GM19372 (cell line): ENCODE measurements around the gene ARHGAP23.

Experiments
- ATAC-seq: cut with Tn5 transposase; IDR thresholded peaks from one replicate; pipeline ENCODE4 v1.9.1; 2021; ENCODE audit warnings: mild to moderate bottlenecking, low read depth, moderate library complexity; ENCODE audit not compliant: unreplicated experiment

Gene ARHGAP23

GRCh38 chr17:38544175-38544838 is 116.0 kb downstream of the ARHGAP23 start:
- ATAC-seq, result no peak

DNA sequence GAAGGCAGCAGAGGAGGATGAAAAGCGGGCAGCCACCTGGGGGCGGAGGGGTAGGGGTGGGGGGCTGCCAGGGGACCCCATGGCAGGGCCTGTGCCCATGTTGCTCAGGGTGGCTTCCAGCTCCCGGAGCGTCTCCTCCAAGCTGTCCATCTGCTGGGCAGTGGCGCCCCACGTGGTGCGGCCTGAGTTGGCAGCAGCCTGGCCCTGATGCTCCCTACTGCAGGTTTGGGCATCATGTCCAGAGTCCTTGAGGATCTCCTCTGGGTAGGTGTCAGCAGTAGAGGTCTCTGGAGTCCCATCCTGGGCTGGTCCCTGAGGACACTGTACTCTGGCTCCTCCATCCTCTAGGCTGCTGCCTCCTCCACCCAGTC is 116.6 kb downstream of the ARHGAP23 start:
- no peak for ATAC-seq

GRCh38 chr17:38545531-38546225 is 117.4 kb downstream of the ARHGAP23 start:
- ATAC-seq, result no peak

GRCh38 chr17:38546396-38546795 is 118.1 kb downstream of the ARHGAP23 start:
- no peak for ATAC-seq

GRCh38 chr17:38547444-38547843 is 119.2 kb downstream of the ARHGAP23 start:
- no peak for ATAC-seq

DNA sequence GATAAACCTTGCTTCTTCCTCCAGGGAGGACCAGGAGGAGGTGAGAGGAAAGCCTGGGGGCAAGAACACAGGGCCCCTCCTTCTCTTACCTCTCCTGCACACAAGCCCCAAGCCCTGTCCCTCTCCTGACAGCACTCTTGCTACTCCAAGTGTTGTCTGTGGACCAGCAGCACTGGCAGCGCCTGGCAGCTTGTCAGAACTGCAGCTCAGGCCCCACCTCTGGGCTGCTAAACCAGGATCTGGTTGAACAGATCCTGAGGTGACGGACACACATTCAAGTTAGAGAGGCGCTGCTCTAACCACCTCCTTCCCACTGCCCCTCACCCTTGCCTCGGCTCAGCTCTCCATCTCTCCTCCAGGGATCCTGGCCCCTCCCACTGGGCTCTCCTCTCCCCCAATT is 121.0 kb downstream of the ARHGAP23 start:
- ATAC-seq, result no peak

DNA sequence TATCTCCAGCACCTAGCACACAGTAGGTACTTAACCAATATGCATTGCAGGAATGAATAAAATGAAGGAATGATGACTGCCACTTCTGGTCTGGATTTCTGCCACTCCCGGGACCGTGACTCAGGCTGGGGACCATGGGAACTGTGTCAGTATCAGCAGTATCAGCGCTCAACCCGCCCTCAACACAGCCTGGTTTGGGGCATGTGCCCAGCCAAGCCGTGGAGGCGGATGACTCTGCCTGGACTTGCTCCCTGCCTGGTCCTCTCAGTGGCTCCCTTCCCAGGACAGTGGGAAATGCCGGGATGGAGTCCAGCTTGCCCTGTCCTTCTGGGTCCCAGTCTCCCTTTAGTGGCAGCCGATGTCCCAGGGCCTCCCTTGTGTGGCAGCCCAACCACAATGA is 122.4 kb downstream of the ARHGAP23 start:
- no peak for ATAC-seq

DNA sequence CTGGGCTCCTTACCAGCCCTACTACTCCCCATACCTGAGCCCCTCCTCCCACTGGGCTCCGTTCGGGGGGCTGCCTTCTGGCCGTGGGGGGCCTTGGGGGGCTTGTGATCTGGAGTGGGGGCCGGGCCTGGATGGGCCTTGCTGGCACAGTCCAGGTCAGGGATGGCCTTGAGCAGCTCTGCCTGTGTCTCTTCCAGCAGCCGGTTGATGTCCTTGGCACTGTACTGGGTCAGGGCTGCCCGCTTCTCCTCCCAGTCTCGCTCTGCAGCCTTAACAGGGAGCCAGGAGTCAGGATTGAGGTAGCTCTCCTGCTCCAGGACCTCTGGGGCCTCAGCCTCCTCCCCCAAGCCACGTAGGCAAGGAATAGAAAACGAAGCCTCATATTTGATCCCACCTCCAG is 122.9 kb downstream of the ARHGAP23 start:
- no peak for ATAC-seq

DNA sequence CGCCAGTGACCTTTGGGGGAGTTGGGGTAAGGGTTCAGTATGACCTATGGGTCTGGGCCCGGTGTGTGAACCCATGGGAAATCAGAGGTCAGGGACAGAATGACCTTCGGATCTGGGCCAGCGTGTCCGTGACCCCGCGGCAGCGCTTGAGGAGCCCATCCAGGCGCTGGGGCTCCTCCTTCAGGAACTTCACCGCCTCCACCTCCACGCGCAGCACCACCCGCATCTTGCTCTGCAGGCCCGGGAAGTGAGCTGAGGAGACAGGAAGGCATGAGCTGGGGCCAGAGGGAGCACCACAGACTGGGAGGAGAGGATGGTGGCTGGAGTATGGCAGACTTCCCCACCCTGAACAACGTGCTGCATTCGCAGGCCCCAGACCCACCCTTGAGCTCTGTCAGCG is 124.1 kb downstream of the ARHGAP23 start:
- no peak for ATAC-seq

- ATAC-seq, result no peak
Observed at GRCh38 chr17:38554430-38555350, 126.4 kb downstream of the ARHGAP23 start.

DNA sequence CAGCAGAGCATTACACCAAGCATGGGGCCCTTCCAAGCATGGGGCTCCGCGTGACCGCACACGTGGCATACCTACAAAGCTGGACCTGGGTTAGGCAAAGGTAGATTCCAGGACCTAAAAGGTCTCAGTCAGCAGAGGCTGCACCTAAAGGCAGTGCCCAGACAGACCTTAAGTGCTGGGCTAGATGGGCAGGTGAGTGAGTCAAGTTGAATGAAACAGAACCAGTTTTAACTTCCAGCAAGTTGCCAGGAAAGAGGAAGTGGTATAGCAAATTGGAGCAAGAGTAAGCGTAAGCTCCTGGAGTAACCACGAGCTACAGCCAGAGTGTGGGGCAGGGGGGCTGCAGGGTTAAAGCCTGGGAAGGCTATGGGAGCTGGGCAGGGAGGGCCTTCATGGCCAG is 128.0 kb downstream of the ARHGAP23 start:
- ATAC-seq, result no peak

DNA sequence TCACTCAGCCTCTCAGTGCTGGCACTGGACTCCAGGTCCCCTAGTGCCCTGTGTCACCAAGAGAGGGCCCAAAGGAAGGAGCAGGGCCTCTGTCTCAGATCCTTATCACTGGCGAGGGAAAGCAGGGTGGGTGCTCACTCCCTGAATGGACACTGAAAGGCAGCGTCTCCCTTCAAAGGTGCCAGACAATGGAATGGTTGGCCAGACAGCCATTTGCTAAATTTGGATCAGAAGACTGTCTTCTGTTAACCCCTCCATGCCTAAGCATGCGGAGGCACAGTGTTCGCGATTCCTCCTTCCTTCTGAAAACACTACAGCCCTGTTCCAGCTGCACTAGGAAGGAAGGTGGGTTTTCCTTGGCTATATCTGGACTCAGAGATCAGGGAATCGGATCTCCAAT is 129.1 kb downstream of the ARHGAP23 start:
- ATAC-seq, result no peak

DNA sequence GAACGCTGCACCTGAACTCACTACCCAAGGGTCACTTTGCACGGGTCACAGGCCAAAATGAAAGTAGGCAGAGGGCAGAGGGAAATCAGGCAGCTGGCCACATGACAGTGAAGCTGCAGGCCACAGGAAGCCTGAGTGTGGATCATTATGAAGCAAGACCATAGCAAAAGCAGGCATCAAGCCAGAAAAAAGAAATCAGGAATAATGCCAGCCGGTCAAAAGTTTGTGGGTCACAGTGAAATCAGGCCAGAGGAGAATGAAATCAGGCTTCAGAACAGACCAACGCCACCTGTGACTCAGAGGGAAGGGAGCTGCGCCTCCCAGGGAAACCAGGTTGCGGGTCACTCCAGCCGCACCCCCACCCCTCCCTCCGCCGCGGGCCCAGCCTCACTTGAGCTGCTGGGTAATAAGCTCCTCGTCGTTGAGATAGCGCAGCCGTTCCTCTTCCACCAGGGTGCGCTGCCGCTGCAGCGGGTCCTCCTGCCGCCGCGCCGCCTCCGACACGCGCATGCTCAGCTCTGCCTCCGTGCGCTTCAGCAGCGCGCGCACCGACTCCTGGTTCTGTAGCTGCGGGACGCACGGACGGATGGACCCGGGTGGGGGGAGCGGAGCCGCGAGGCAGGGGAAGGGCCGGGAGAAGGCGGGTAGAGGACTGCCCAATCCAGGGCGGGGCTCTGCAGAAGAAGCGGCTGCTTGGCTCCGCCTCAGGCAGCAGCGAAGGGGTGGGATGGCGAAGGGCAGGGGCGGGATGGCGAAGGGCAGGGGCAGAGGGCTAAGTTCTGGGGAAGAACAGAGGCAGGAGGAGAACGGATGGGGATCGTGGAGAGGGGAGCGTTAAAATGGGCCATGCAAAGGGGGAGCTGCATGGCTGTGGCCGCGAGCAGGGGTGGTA is 129.8 kb downstream of the ARHGAP23 start:
- ATAC-seq, result no peak

- ATAC-seq, result no peak
Observed at GRCh38 chr17:38558728-38559050, 130.4 kb downstream of the ARHGAP23 start.

DNA sequence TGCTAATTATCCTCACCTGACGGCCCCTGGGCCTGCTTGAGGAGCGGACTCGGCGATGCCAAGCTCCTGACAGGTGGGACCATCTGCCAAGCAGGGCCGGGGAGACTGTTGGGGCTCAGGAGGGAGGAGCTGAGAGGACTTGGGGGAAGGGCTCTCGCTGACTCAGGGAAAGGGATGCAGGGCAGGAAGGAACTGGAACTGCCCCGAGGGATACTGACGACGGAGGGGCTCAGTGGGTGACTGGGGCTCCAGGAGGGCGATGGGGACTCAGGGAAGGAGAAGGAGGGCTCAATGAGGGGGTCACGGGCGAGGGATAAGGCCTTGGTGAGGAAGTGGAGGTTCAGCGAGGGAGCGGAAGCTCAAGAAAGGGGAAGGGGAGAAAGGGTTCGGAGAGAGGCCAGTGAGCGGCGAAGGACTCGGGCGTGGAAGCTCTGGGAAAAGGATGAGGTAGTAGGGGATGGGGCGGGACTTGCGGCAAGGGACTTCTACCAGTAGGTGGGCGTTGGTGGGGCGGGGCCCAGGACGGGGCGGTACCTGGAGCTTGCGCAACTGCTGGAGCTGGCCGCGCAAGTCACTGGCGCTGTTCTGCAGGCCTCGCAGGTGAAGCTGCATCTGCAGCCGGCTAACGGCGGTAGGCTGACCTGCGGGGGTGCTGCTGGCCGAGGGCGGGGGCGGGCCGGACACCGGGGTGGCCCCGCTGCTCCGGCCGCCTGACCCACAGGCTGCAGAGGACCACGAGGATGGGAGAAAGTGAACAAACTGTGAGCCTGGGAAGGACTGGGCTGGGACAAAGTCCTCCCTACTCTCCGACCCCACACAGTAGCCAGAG is 131.0 kb downstream of the ARHGAP23 start:
- ATAC-seq, result peak; percentile 78

GRCh38 chr17:38559880-38560230 is 131.6 kb downstream of the ARHGAP23 start:
- ATAC-seq, result no peak

DNA sequence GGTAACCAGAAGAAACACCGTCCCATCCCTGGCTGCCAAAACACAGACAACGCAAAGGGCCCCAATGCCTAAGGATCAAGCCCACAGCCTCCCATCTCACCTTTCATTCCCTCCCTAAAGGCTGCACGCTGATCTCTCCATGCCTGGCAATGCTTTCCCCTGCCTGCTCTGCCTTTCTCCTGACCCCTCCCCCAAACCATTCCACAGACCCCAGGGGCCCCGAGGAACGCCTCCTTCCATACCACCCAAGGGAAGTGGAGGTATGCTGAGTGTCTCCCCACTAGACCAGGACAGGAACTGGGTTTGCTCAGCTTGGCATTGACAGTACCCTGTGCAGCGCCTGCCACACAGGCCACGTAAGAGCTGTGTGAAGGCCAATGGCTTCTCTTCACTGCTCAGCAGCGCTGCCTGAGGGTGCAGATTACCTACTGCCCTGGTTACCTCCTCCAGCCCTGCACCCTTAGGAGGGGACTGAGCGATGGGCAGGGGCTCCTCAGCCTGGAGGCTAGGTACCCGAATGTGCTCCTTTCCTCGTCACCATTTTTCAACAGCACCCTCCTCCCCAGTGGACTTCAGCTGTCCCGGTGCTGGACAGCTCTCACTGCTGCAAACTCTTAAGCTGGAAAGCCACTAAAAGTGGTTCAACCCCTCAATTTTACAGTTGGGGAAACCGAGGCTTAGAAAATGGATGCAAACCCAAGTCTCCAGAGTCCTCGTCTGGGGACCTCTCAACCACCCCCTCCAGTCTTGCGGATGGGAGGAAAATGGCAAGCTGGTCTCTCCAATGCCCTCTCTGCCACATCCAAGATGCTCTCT is 132.4 kb downstream of the ARHGAP23 start:
- ATAC-seq, result no peak

DNA sequence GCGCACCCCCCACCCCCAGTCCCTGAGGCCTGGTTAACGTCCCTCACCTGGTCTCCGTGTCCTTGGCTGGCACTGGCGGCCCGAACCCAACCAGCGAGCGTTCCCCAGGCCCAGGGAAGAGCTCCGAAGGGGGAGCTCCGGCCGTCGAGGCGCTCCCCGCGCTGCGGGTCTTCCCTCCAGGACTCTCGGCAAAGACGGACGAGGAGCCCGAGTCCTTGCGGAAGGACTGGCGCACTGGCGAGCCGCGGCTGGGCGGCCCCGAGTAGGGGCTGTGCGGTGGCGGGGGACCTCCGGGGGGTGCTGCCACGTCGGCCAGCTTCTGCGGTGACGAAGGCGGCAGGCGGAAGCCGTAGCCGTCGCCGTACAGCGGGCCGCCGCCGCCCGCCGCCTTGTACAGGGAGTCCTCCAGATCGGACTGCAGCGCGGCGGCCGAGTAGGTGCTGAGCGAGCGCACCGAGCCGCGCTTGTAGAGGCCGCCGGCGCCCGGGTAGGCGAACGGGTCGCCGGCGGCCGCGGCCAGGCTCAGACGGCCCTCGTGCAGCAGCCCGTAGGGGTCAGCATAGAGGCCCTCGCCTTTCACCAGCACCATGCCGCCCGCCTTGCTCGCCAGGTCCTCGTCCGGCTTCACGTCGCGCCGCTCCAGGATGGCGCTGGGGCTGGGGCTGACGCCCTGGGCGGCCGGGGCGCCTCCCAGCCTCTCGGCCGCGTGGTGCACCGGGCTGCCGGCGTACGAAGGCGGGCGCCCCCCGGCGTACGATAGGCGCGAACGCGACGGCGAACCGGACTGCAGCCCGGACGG is 133.4 kb downstream of the ARHGAP23 start:
- ATAC-seq, result no peak
